ENCODE data around the gene KYAT1.

DNA sequence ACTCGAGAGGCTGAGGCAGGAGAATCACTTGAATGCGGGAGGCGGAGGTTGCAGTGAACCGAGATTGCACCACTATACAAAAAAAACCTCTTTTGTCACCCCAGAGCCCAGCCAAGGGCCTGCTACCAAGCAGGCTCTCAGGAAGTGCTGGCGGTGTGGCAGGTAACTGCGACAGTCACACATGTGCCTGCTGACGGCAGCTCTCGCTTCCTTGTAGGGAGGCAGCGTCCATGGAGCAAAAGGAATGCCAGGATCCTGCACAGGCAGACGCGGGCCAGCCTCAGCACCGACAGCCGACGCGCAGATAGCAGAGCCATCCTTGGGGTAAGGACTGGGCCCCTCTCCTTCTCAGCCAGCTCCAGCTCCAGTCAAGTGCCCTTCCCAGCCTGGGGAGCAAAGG lies 4.0 kb upstream of the KYAT1 start:
- TF ChIP-seq, protein P1, sequence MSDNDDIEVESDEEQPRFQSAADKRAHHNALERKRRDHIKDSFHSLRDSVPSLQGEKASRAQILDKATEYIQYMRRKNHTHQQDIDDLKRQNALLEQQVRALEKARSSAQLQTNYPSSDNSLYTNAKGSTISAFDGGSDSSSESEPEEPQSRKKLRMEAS (CRISPR knock-in tag; IDR thresholded peaks at IDR 0.05): no peak
- TF ChIP-seq, protein P2, sequence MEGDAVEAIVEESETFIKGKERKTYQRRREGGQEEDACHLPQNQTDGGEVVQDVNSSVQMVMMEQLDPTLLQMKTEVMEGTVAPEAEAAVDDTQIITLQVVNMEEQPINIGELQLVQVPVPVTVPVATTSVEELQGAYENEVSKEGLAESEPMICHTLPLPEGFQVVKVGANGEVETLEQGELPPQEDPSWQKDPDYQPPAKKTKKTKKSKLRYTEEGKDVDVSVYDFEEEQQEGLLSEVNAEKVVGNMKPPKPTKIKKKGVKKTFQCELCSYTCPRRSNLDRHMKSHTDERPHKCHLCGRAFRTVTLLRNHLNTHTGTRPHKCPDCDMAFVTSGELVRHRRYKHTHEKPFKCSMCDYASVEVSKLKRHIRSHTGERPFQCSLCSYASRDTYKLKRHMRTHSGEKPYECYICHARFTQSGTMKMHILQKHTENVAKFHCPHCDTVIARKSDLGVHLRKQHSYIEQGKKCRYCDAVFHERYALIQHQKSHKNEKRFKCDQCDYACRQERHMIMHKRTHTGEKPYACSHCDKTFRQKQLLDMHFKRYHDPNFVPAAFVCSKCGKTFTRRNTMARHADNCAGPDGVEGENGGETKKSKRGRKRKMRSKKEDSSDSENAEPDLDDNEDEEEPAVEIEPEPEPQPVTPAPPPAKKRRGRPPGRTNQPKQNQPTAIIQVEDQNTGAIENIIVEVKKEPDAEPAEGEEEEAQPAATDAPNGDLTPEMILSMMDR (IDR thresholded peaks at IDR 0.05): no peak
- TF ChIP-seq, protein P3, sequence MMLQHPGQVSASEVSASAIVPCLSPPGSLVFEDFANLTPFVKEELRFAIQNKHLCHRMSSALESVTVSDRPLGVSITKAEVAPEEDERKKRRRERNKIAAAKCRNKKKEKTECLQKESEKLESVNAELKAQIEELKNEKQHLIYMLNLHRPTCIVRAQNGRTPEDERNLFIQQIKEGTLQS (CRISPR knock-in tag; conservative IDR thresholded peaks at IDR 0.05): no peak
- TF ChIP-seq SMAD4 (CRISPR knock-in tag; IDR thresholded peaks at IDR 0.05) (no peak), CBFB (CRISPR knock-in tag; IDR thresholded peaks at IDR 0.05; ENCODE audit: low read depth) (no peak), ZNF423 (CRISPR knock-in tag; IDR thresholded peaks at IDR 0.05) (no peak), NFE2L1 (CRISPR knock-in tag; IDR thresholded peaks at IDR 0.05) (no peak), ESRRA (CRISPR knock-in tag; IDR thresholded peaks at IDR 0.05; ENCODE audit: borderline replicate concordance) (no peak), ZNF263 (CRISPR knock-in tag; IDR thresholded peaks at IDR 0.05; ENCODE audit: low read depth) (no peak), IRF2 (CRISPR knock-in tag; IDR thresholded peaks at IDR 0.05; ENCODE audit: borderline replicate concordance, low read depth) (no peak)
- TF ChIP-seq, protein P4, sequence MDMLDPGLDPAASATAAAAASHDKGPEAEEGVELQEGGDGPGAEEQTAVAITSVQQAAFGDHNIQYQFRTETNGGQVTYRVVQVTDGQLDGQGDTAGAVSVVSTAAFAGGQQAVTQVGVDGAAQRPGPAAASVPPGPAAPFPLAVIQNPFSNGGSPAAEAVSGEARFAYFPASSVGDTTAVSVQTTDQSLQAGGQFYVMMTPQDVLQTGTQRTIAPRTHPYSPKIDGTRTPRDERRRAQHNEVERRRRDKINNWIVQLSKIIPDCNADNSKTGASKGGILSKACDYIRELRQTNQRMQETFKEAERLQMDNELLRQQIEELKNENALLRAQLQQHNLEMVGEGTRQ (CRISPR knock-in tag; IDR thresholded peaks at IDR 0.05): no peak
- TF ChIP-seq, protein P5, sequence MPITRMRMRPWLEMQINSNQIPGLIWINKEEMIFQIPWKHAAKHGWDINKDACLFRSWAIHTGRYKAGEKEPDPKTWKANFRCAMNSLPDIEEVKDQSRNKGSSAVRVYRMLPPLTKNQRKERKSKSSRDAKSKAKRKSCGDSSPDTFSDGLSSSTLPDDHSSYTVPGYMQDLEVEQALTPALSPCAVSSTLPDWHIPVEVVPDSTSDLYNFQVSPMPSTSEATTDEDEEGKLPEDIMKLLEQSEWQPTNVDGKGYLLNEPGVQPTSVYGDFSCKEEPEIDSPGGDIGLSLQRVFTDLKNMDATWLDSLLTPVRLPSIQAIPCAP (CRISPR knock-in tag; IDR thresholded peaks at IDR 0.05): no peak
